Endothelial cell of umbilical vein (primary cell): ENCODE measurements around the gene IL34. TPM values are rescaled to one million over a fixed set of nuclear protein-coding genes. Genes with fewer than 3 reads are reported as not detected.

Experiments
- BruUV-seq: library from RNA; stranded (reverse); fragments of 400-500 nt; replicated peaks from 2 replicates; lab custom pipeline; 2021; lab: Mats Ljungman, UMichigan
- CTCF ChIA-PET: fragments of 300-600, 350-600 bp; sonication (Branson Sonifier 250); formaldehyde crosslinking; loops from one replicate; lab custom pipeline; 2021; ENCODE audit warnings: antibody characterized with exemption, inconsistent platforms; lab: Charles Lee
- POLR2A ChIA-PET: fragments of 300-600, 350-600 bp; sonication (Branson Sonifier 250); formaldehyde crosslinking; loops from one replicate; lab custom pipeline; 2021; ENCODE audit warnings: antibody characterized with exemption, inconsistent platforms; lab: Charles Lee
- DNase-seq: peaks from one replicate; pipeline ENCODE4 v3.0.0-alpha.2; 2011; ENCODE audit warnings: low read depth, low spot score
- FAIRE-seq: peaks from 2 replicates; lab custom pipeline; 2011; peaks lifted over from hg19 to GRCh38; lab: Jason Lieb, UNC
- H2AFZ ChIP-seq: 2 replicates; pipeline ENCODE4 v1.6.0; 2012; ENCODE audit warnings: low read depth, low read length, control low read depth, inconsistent platforms
- H3K27ac ChIP-seq: 2 replicates; pipeline ENCODE4 v1.5.1; 2011; ENCODE audit warnings: low read depth, mild to moderate bottlenecking, control low read depth, low read length, moderate library complexity; ENCODE audit not compliant: insufficient read depth
- H3K27me3 ChIP-seq, 2 experiments: 2 replicates each; pipeline versions ENCODE4 v1.6.0 to v1.6.1; 2011; ENCODE audit warnings: low read length in 2 of 2, mixed read lengths in 1 of 2; ENCODE audit not compliant: control insufficient read depth in 2 of 2, insufficient read depth in 2 of 2
- H3K36me3 ChIP-seq, 2 experiments: 2 replicates in 1 of 2; 3 replicates in 1 of 2; pipeline ENCODE4 v1.5.1; 2011; ENCODE audit warnings: low read length in 2 of 2, mild to moderate bottlenecking in 1 of 2, moderate library complexity in 1 of 2; ENCODE audit not compliant: control insufficient read depth in 2 of 2, insufficient read depth in 2 of 2; ENCODE audit errors: extremely low read depth in 1 of 2
- H3K4me1 ChIP-seq: 3 replicates; pipeline ENCODE4 v1.5.1; 2011; ENCODE audit warnings: mild to moderate bottlenecking, low read length; ENCODE audit not compliant: control insufficient read depth, insufficient read depth; ENCODE audit errors: extremely low read depth
- H3K4me2 ChIP-seq: 2 replicates; pipeline ENCODE4 v1.6.1; 2011; ENCODE audit warnings: low read length, control low read depth, mixed read lengths; ENCODE audit not compliant: insufficient read depth
- H3K4me3 ChIP-seq, 3 experiments: fragments of 200-600 bp in 1 of 3; sonication (generic), shearing (Covaris generic) in 1 of 3; replicated peaks in 1 of 3; 2 replicates each; pipeline ENCODE4 v1.5.1; 2011 to 2016; ENCODE audit warnings: control low read depth in 3 of 3, low read length in 3 of 3, mild to moderate bottlenecking in 2 of 3, inconsistent platforms in 1 of 3, low read depth in 1 of 3, moderate library complexity in 1 of 3; ENCODE audit not compliant: insufficient read depth in 1 of 3
- H3K79me2 ChIP-seq: 2 replicates; pipeline ENCODE4 v1.6.0; 2012; ENCODE audit warnings: low read length, inconsistent platforms; ENCODE audit not compliant: control insufficient read depth, insufficient read depth
- H3K9ac ChIP-seq: replicated peaks from 2 replicates; pipeline ENCODE3; 2011; ENCODE audit warnings: low read length, control low read depth; ENCODE audit not compliant: insufficient read depth; ENCODE audit errors: extremely low read depth
- H3K9me1 ChIP-seq: replicated peaks from 3 replicates; pipeline ENCODE4 v1.6.0; 2011; ENCODE audit warnings: mild to moderate bottlenecking, low read length; ENCODE audit not compliant: control insufficient read depth, insufficient read depth; ENCODE audit errors: extremely low read depth
- H3K9me3 ChIP-seq: replicated peaks from 2 replicates; pipeline ENCODE4 v1.5.1; 2012; ENCODE audit warnings: low read length, inconsistent platforms; ENCODE audit not compliant: control insufficient read depth, insufficient read depth
- H4K20me1 ChIP-seq: replicated peaks from 2 replicates; pipeline ENCODE3; 2011; ENCODE audit warnings: mild to moderate bottlenecking, low read length; ENCODE audit not compliant: control insufficient read depth, insufficient read depth; ENCODE audit errors: extremely low read depth
- EZH2 ChIP-seq: IDR thresholded peaks from 2 replicates; pipeline ENCODE4 v1.6.1; 2012; ENCODE audit warnings: borderline replicate concordance, low read depth, mild to moderate bottlenecking, moderate library complexity, low read length, inconsistent platforms; ENCODE audit not compliant: severe bottlenecking
- FOS ChIP-seq: IDR thresholded peaks from 2 replicates; pipeline ENCODE4 v1.6.1; 2011; ENCODE audit warnings: mild to moderate bottlenecking, low read length, moderate library complexity, borderline replicate concordance; ENCODE audit not compliant: insufficient read depth
- GATA2 ChIP-seq: IDR thresholded peaks from 2 replicates; pipeline ENCODE4 v1.7.0; 2011; ENCODE audit warnings: low read depth, mild to moderate bottlenecking, moderate library complexity, mixed read lengths, low read length; ENCODE audit not compliant: insufficient read length, insufficient read depth
- JUN ChIP-seq: IDR thresholded peaks from 2 replicates; pipeline ENCODE4 v1.6.1; 2011; ENCODE audit warnings: borderline replicate concordance, low read depth; ENCODE audit not compliant: insufficient read length, insufficient read depth
- MYC ChIP-seq: IDR thresholded peaks from one replicate; pipeline ENCODE4 v1.6.1; 2011; ENCODE audit warnings: mild to moderate bottlenecking, low read depth, low read length
- POLR2A ChIP-seq: IDR thresholded peaks from 2 replicates; pipeline ENCODE4 v1.6.1; 2012; ENCODE audit warnings: low read depth, mild to moderate bottlenecking, control low read depth, low read length
- POLR2AphosphoS5 ChIP-seq: IDR thresholded peaks from 2 replicates; pipeline ENCODE4 v1.6.1; 2012; ENCODE audit warnings: low read depth, mild to moderate bottlenecking, control low read depth, low read length, moderate library complexity; ENCODE audit not compliant: insufficient read depth
- dilution Hi-C: fragments of 300-500 bp; cut with MboI; formaldehyde crosslinking; loops from one replicate; pipeline ENCODE4 v1.15.0; 2019; ENCODE audit warnings: low sequenced_read_pairs; ENCODE audit not compliant: extremely low pct_ligation_motif_present
- intact Hi-C: fragments of 100-400 bp; cut with micrococcal nuclease; formaldehyde crosslinking; loops from one replicate; pipeline ENCODE4 v1.10.0; 2022
- polyA plus RNA-seq, 4 experiments: library from polyadenylated mRNA; depleted of rRNA in 3 of 4; stranded (reverse) in 3 of 4; unstranded in 1 of 4; fragments of >200 nt; gene quantifications; 2 replicates each; pipeline versions ENCODE4 v1.2.1 to v1.2.3, GENCODE V29; 2011 to 2012; ENCODE audit warnings: missing spikeins in 1 of 4
- total RNA-seq: library from RNA; stranded (reverse); gene quantifications from 2 replicates; pipeline ENCODE4 v1.2.3, GENCODE V29; 2021
- TF ChIP-seq, protein P1 (sequence below), 2 donors: IDR thresholded peaks; 1 replicate in 1 of 2; 2 replicates in 1 of 2; pipeline ENCODE4 v1.5.1; 2011; ENCODE audit warnings: low read length in 2 of 2, mild to moderate bottlenecking in 2 of 2, moderate library complexity in 2 of 2, control low read depth in 1 of 2, inconsistent platforms in 1 of 2, low read depth in 1 of 2; ENCODE audit not compliant: insufficient read depth in 1 of 2; ENCODE audit errors: extremely low read depth in 1 of 2
- TF ChIP-seq, protein P2 (sequence below): IDR thresholded peaks from 2 replicates; pipeline ENCODE4 v1.6.1; 2011; ENCODE audit not compliant: insufficient read depth, insufficient read length

IL34 gene
- total and polyA plus RNA-seq, 2 donors (not counting 3 experiments of a cell fraction or from before 2014, with no cell fraction given): 0.88 to 0.97 TPM

DNA sequence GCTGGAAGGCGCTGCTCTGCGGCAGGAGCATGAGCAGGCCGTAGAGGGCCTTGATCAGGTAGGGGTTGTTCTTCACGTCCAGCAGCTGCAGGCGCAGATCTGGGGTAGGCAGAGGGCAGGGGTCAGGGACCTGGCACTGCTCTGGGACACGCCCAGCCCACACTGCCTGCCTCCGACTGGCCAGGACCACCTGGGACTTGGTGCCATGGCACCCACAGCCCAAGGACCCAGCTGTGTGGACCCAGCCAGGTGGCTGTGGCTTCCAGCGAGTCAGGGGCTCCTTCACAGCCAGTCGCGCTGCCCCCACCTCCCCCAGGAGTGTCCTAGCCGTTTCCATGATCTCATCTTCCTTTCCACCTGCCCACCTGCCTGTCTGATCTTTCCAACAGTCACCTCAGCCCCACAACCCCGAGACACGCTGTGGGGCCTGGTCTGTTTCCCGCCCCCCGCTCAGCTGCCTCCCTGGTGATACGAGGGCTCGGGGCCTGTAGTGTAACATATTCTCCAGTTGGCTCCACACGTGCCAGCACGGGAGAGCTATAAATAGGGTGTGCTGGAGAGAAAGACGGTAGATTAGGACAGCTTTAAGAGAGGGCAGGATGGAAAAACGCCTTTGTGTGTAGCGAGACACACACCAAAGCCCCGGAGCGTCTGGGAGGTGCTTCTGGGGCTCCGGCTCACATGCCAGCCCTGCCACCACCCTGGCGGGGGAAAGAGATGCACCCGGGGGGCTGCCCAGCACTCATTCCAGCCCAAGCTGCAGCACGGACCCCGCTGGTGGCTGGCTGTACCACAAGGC lies 46.7 kb downstream of the IL34 start:
- DNase-seq (no peak), FAIRE-seq (no peak)
- no TSS peak for BruUV-seq
- ChIA-PET POLR2A (no interaction called here), CTCF (no interaction called here)
- Histone ChIP-seq H3K9me3 (no peaks in the 10 kb centered on the region), H3K4me2 (no peak overlapping the region), H3K27ac (no peak overlapping the region), H3K4me3 (no peak overlapping the region), H3K27me3 (no peaks in the 10 kb centered on the region), H3K4me1 (peaks cover 43% of the 10 kb centered on the region), H3K36me3 (no peaks in the 10 kb centered on the region), H4K20me1 (no peaks in the 10 kb centered on the region), H3K9ac (no peak overlapping the region), H2AFZ (no peak overlapping the region), H3K9me1 (no peaks in the 10 kb centered on the region), H3K79me2 (no peaks in the 10 kb centered on the region)
- no peak for TF ChIP-seq MYC
- TF ChIP-seq GATA2: no peak
- no peak for TF ChIP-seq POLR2AphosphoS5
- no peak for TF ChIP-seq FOS
- no peak for TF ChIP-seq EZH2
- TF ChIP-seq JUN: no peak
- TF ChIP-seq, protein P1, sequence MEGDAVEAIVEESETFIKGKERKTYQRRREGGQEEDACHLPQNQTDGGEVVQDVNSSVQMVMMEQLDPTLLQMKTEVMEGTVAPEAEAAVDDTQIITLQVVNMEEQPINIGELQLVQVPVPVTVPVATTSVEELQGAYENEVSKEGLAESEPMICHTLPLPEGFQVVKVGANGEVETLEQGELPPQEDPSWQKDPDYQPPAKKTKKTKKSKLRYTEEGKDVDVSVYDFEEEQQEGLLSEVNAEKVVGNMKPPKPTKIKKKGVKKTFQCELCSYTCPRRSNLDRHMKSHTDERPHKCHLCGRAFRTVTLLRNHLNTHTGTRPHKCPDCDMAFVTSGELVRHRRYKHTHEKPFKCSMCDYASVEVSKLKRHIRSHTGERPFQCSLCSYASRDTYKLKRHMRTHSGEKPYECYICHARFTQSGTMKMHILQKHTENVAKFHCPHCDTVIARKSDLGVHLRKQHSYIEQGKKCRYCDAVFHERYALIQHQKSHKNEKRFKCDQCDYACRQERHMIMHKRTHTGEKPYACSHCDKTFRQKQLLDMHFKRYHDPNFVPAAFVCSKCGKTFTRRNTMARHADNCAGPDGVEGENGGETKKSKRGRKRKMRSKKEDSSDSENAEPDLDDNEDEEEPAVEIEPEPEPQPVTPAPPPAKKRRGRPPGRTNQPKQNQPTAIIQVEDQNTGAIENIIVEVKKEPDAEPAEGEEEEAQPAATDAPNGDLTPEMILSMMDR (IDR thresholded peaks at IDR 0.05; ENCODE audit: extremely low read depth in 1 of 2, insufficient read depth in 1 of 2, low read depth in 1 of 2, low read length in 2 of 2): no peak
- TF ChIP-seq POLR2A: no peak
- TF ChIP-seq, protein P2, sequence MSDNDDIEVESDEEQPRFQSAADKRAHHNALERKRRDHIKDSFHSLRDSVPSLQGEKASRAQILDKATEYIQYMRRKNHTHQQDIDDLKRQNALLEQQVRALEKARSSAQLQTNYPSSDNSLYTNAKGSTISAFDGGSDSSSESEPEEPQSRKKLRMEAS: no peak
- dilution Hi-C loops (no loop called here), intact Hi-C loops (no loop called here)
